Thoracic aorta (tissue), 2 donors: ENCODE measurements around the gene ATP8B1. TPM values are rescaled to one million over a fixed set of nuclear protein-coding genes. Genes with fewer than 3 reads are reported as not detected.
A peak's percentile ranks its signal among the peaks of the same experiment; 100 is the strongest.

ENCODE experiments used
- ATAC-seq: fragments of 150-250 bp; one replicate; pipeline ENCODE4 v1.8.0; 2017; ENCODE audit warnings: low read depth; ENCODE audit not compliant: insufficient number of reproducible peaks, low FRiP score
- DNase-seq: peaks from one replicate; pipeline ENCODE4 v3.0.0-alpha.2; 2020; ENCODE audit warnings: low spot score
- H3K27ac ChIP-seq, 2 donors: fragments of 200-600 bp; sonication (generic); 1 replicate in 1 of 2; 2 replicates in 1 of 2; pipeline ENCODE4 v1.5.1; 2016; ENCODE audit warnings: mild to moderate bottlenecking in 2 of 2, moderate library complexity in 2 of 2
- H3K27me3 ChIP-seq: fragments of 200-600 bp; sonication (generic); replicated peaks from 2 replicates; pipeline ENCODE4 v1.6.0; 2016; ENCODE audit warnings: mild to moderate bottlenecking; ENCODE audit not compliant: insufficient read depth
- H3K36me3 ChIP-seq: fragments of 200-600 bp; sonication (generic); one replicate; pipeline ENCODE4 v1.5.1; 2016
- H3K4me1 ChIP-seq, 2 donors: fragments of 200-600 bp; sonication (generic); 1 replicate in 1 of 2; 2 replicates in 1 of 2; pipeline versions ENCODE4 v1.5.1 to v1.6.0; 2016; ENCODE audit warnings: low read depth in 2 of 2, mild to moderate bottlenecking in 1 of 2; ENCODE audit not compliant: control insufficient read depth in 1 of 2
- H3K4me3 ChIP-seq: fragments of 200-600 bp; sonication (generic); 2 replicates; pipeline ENCODE4 v1.5.1; 2016; ENCODE audit warnings: mild to moderate bottlenecking
- H3K9me3 ChIP-seq: fragments of 200-600 bp; sonication (generic); 2 replicates; pipeline ENCODE4 v1.5.1; 2016
- total RNA-seq, 2 donors: library from RNA; depleted of rRNA; stranded (reverse); fragments of >200 nt; gene quantifications; one replicate each; pipeline versions ENCODE4 v1.1.0 to v1.2.3, GENCODE V29; 2016
- TF ChIP-seq, protein P1 (sequence below): fragments of 200-600 bp; sonication (generic); IDR thresholded peaks from one replicate; pipeline ENCODE4 v1.5.1; 2019; ENCODE audit warnings: antibody characterized with exemption

Gene ATP8B1
- total RNA-seq, 2 donors from 2014 or later, result 68.7 to 111 TPM

DNA sequence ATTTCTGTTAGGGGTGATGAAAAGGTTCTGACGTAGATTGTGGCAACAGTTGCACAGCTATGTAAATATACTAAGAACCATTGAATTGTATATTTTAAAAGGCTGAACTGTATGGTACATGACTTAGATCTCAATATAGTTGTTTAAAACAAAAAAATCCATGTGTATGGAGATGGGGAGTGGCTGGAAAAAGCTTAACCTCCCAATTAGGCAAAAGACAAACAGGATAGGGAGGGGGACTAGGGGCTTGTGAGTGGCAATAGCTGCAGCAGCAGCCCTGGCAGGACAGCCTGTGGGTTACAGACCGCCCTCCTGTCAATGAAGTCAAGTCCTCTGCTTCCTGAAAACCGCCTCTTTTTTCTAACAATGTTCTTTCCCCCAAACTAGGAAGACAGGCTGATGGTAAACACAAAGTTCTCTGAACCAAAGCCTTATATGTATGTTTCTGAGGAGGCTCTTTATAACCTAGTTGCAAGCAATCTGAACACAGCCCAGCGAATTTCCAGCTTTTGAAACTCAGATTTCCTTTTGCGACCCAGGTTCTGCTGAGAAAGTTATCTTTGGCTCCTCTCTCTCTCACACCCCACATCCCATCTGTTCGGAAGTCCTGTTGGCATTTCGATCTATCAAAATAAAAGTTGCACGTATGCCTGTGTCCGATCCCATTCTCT is 10.3 kb downstream of the ATP8B1 start:
- TF ChIP-seq, protein P1, sequence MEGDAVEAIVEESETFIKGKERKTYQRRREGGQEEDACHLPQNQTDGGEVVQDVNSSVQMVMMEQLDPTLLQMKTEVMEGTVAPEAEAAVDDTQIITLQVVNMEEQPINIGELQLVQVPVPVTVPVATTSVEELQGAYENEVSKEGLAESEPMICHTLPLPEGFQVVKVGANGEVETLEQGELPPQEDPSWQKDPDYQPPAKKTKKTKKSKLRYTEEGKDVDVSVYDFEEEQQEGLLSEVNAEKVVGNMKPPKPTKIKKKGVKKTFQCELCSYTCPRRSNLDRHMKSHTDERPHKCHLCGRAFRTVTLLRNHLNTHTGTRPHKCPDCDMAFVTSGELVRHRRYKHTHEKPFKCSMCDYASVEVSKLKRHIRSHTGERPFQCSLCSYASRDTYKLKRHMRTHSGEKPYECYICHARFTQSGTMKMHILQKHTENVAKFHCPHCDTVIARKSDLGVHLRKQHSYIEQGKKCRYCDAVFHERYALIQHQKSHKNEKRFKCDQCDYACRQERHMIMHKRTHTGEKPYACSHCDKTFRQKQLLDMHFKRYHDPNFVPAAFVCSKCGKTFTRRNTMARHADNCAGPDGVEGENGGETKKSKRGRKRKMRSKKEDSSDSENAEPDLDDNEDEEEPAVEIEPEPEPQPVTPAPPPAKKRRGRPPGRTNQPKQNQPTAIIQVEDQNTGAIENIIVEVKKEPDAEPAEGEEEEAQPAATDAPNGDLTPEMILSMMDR, result no peak
- no peaks in the 10 kb centered on the region for H3K9me3 ChIP-seq
- DNase-seq (no peak), ATAC-seq (peak; percentile 32)
- H3K27ac ChIP-seq, result peak overlapping the region; percentile 79 to 90
- no peaks in the 10 kb centered on the region for H3K36me3 ChIP-seq
- H3K27me3 ChIP-seq, result no peaks in the 10 kb centered on the region
- peaks cover 35 to 98% of the 10 kb centered on the region in 2 donors for H3K4me1 ChIP-seq
- peak overlapping the region; percentile 57 for H3K4me3 ChIP-seq

DNA sequence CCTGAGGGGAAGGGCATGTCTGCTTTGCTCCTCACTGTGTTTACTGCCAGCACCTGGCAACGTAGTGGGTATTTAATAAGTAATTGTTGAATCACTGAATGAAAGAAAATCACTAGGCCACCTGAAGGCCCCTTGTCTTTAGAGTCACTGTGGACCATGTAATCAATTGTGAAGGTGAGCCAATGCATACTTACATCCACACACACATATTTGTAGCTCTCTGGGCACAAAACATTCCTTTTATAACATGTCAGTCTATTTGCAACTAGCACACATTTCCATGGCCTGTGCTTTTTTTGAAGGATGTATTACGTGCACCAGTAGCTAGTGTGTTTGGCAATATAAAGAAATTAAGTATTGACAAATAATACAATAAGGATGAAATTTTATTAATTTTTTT is 11.2 kb downstream of the ATP8B1 start:
- no peak overlapping the region for H3K4me3 ChIP-seq
- H3K36me3 ChIP-seq, result no peaks in the 10 kb centered on the region
- H3K9me3 ChIP-seq, result no peaks in the 10 kb centered on the region
- DNase-seq (no peak), ATAC-seq (no peak)
- TF ChIP-seq, protein P1, result no peak
- no peaks in the 10 kb centered on the region for H3K27me3 ChIP-seq
- peaks cover 43 to 98% of the 10 kb centered on the region in 2 donors for H3K4me1 ChIP-seq
- H3K27ac ChIP-seq, result peak overlapping the region; percentile 79 to 90

DNA sequence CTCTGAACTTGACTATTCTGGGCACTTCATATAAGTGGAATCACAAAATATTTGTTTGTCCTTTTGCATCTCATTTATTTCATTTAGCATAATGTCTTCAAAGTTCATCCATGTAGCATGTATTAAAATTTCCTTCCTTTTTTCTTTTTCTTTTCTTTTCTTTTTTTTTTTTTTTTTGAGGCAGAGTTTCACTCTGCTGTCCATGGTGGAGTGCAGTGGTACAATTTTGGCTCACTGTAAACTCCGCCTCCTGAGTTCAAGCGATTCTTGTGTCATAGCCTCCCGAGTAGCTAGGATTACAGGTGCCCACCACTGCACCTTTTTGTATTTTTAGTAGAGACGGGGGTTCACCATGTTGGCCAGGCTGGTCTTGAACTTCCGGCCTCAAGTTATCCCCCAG is 11.9 kb downstream of the ATP8B1 start:
- Histone ChIP-seq H3K27me3 (no peaks in the 10 kb centered on the region), H3K9me3 (no peaks in the 10 kb centered on the region), H3K36me3 (no peaks in the 10 kb centered on the region), H3K4me1 (peaks cover 43 to 98% of the 10 kb centered on the region in 2 donors), H3K4me3 (no peak overlapping the region), H3K27ac (peak overlapping the region; percentile 87 to 90)
- no peak for DNase-seq
- TF ChIP-seq, protein P1, result no peak
- no peak for ATAC-seq

DNA sequence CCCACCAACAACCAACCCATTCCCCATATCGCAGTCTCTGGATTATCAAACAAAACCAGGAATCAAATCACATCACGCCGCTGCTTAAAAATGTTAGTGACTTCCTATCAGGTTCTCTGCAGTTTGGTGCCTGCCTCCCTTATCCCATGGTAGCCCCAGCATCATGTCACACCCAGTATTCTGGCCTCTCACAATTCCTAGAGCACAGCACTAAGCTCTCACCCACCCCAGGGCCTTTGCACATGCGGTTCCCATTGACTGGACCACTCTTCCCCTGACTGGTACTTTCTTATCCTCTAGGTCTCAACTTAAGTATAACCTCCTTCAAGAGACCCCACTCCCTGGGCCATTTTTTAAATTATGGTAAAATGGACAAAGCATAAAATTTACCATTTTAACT is 12.8 kb downstream of the ATP8B1 start:
- no peaks in the 10 kb centered on the region for H3K9me3 ChIP-seq
- TF ChIP-seq, protein P1, result no peak
- no peaks in the 10 kb centered on the region for H3K27me3 ChIP-seq
- H3K4me3 ChIP-seq, result no peak overlapping the region
- H3K27ac ChIP-seq, result peak overlapping the region; percentile 87
- DNase-seq (no peak), ATAC-seq (no peak)
- H3K4me1 ChIP-seq, result peaks cover 45 to 99% of the 10 kb centered on the region in 2 donors
- H3K36me3 ChIP-seq, result no peaks in the 10 kb centered on the region

DNA sequence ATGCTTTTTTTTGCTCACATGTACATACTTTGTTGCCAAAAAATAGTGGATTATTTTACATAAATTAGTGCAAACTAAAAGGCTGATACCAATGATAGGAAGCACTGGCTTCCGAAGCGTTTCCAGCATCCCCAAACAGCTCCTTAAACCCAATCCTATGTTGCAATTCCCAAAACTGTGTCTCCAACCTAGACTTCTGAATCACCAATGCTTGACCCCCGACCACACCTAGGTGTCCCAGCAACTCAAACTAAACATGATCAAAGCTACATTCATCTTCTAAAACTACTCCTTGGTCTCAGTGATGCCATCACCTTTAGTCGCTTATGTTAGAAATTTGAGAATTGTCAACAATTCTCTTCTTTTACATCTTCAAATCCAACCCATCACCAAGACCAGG is 13.4 kb downstream of the ATP8B1 start:
- H3K27ac ChIP-seq, result peak overlapping the region; percentile 87
- H3K4me1 ChIP-seq, result peaks cover 50 to 99% of the 10 kb centered on the region in 2 donors
- H3K36me3 ChIP-seq, result no peaks in the 10 kb centered on the region

More for the DNA sequence above, 13.4 kb downstream of the ATP8B1 start:
- Histone ChIP-seq H3K4me3 (no peak overlapping the region), H3K9me3 (no peaks in the 10 kb centered on the region), H3K27me3 (no peaks in the 10 kb centered on the region)
- TF ChIP-seq, protein P1, result no peak
- DNase-seq (no peak), ATAC-seq (no peak)
